ENCODE data around the gene XYLT1. TPM values are rescaled to one million over a fixed set of nuclear protein-coding genes. Genes with fewer than 3 reads are reported as not detected.
"Not testable (repeated sequence)": the region's sequence is repeated elsewhere in the genome, so short reads cannot be mapped to it uniquely, and the experiment has no call there.

The XYLT1 gene
- total RNA-seq, 3 donors from 2014 or later (not counting 1 experiment from before 2014, with no cell fraction given): 40.9 to 55.5 (median 43.8) TPM

DNA sequence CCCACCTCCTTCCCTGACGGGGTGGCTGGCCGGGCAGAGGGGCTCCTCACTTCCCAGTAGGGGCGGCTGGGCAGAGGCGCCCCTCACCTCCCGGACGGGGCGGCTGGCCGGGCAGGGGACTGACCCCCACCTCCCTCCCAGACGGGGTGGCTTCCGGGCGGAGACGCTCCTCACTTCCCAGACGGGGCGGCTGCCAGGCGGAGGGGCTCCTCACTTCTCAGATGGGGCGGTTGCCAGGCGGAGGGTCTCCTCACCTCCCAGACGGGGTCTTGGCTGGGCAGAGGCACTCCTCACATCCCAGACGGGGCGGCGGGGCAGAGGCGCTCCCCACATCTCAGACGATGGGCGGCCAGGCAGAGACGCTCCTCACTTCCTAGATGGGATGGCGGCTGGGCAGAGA, 35.1 kb upstream of the XYLT1 start:
- H3K4me3 Mint-ChIP-seq; H3K36me3 ChIP-seq (ENCODE audit: control insufficient read depth, insufficient read depth, low read length); H3K27me3 ChIP-seq (ENCODE audit: control insufficient read depth, insufficient read depth, low read length); H3K27ac ChIP-seq (ENCODE audit: low read length); H3K36me3 Mint-ChIP-seq; DNase-seq; intact Hi-C loops (cut with micrococcal nuclease); H3K9me3 ChIP-seq (ENCODE audit: control insufficient read depth, insufficient read depth, low read length); H3K9me3 Mint-ChIP-seq; H3K4me1 ChIP-seq (ENCODE audit: control insufficient read depth, insufficient read depth, low read length); H3K4me3 ChIP-seq (ENCODE audit: low read length); ATAC-seq; H3K27ac Mint-ChIP-seq; H3K4me1 Mint-ChIP-seq: not testable (repeated sequence)
- WGBS (ENCODE audit: insufficient coverage): 89% methylated on average over 19 of the region's 26 CpGs
- peaks cover 6 to 13% of the 10 kb centered on the region in 2 donors for H3K27me3 Mint-ChIP-seq (ENCODE audit: low read depth in 2 of 2)

DNA sequence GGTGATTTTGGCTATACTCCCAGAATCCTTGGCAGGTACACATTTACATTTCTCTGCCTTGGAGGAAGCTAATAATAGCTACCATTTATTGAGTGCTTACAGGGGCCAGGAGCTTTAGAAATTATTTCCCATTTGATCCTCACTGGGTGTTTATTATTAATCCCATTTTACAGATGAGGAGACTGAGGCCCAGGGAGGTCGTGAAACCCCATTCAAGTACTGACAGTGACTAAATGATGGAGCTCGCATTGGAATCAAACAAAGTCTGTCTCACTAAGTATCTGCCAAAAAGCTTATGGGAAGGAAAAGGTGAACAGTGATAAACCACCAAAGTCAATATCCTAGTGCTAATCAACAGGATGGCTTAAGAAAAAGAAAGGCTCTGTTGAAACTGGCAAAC, 33.3 kb upstream of the XYLT1 start:
- no peak for DNase-seq
- no peaks in the 10 kb centered on the region for H3K36me3 Mint-ChIP-seq
- no peaks in the 10 kb centered on the region for H3K27me3 ChIP-seq (ENCODE audit: control insufficient read depth, insufficient read depth, low read length)
- no peaks in the 10 kb centered on the region for H3K9me3 ChIP-seq (ENCODE audit: control insufficient read depth, insufficient read depth, low read length)
- WGBS (ENCODE audit: insufficient coverage): 83% methylated on average over 2 of the region's 2 CpGs
- intact Hi-C loops (cut with micrococcal nuclease): no loop called here
- H3K4me1 Mint-ChIP-seq: no peaks in the 10 kb centered on the region
- H3K36me3 ChIP-seq (ENCODE audit: control insufficient read depth, insufficient read depth, low read length): no peaks in the 10 kb centered on the region
- H3K9me3 Mint-ChIP-seq: no peaks in the 10 kb centered on the region
- H3K4me3 ChIP-seq (ENCODE audit: low read length): no peak overlapping the region
- H3K27ac ChIP-seq (ENCODE audit: low read length): no peak overlapping the region
- TF ChIP-seq, protein P1, sequence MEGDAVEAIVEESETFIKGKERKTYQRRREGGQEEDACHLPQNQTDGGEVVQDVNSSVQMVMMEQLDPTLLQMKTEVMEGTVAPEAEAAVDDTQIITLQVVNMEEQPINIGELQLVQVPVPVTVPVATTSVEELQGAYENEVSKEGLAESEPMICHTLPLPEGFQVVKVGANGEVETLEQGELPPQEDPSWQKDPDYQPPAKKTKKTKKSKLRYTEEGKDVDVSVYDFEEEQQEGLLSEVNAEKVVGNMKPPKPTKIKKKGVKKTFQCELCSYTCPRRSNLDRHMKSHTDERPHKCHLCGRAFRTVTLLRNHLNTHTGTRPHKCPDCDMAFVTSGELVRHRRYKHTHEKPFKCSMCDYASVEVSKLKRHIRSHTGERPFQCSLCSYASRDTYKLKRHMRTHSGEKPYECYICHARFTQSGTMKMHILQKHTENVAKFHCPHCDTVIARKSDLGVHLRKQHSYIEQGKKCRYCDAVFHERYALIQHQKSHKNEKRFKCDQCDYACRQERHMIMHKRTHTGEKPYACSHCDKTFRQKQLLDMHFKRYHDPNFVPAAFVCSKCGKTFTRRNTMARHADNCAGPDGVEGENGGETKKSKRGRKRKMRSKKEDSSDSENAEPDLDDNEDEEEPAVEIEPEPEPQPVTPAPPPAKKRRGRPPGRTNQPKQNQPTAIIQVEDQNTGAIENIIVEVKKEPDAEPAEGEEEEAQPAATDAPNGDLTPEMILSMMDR (IDR thresholded peaks at IDR 0.05): no peak
- peaks cover 6 to 14% of the 10 kb centered on the region in 2 donors for H3K27me3 Mint-ChIP-seq (ENCODE audit: low read depth in 2 of 2)
- no peak for ATAC-seq
- H3K27ac Mint-ChIP-seq: no peak overlapping the region
- no peaks in the 10 kb centered on the region for H3K4me1 ChIP-seq (ENCODE audit: control insufficient read depth, insufficient read depth, low read length)
- H3K4me3 Mint-ChIP-seq: no peak overlapping the region

DNA sequence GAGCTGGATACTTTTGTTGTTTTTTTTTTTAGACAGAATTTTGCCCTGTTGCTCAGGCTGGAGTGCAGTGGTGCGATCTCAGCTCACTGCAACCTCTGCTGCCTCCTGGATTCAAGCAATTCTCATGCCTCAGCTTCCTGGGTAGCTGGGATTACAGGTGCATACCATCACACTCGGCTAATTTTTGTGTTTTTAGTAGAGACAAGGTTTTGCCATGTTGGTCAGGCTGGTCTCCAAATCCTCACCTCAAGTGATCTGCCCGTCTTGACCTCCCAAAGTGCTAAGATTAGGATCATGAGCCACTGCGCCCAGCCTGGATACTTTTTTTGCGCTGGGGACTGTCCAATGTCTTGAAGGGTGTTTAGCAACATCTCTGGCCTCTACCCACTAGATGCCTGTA, 32.6 kb upstream of the XYLT1 start:
- intact Hi-C loops (cut with micrococcal nuclease): no loop called here
- Mint-ChIP-seq H3K27me3 (ENCODE audit: low read depth in 2 of 2) (peaks cover 3 to 13% of the 10 kb centered on the region in 2 donors), H3K4me1 (no peaks in the 10 kb centered on the region), H3K27ac (no peak overlapping the region), H3K9me3 (no peaks in the 10 kb centered on the region), H3K4me3 (no peak overlapping the region), H3K36me3 (no peaks in the 10 kb centered on the region)
- TF ChIP-seq, protein P1 (IDR thresholded peaks at IDR 0.05): no peak
- Histone ChIP-seq H3K36me3 (ENCODE audit: control insufficient read depth, insufficient read depth, low read length) (no peaks in the 10 kb centered on the region), H3K4me3 (ENCODE audit: low read length) (no peak overlapping the region), H3K27me3 (ENCODE audit: control insufficient read depth, insufficient read depth, low read length) (no peaks in the 10 kb centered on the region), H3K4me1 (ENCODE audit: control insufficient read depth, insufficient read depth, low read length) (no peaks in the 10 kb centered on the region), H3K9me3 (ENCODE audit: control insufficient read depth, insufficient read depth, low read length) (no peaks in the 10 kb centered on the region), H3K27ac (ENCODE audit: low read length) (no peak overlapping the region)
- 85% methylated on average over 5 of the region's 5 CpGs for WGBS (ENCODE audit: insufficient coverage)
- DNase-seq (no peak), ATAC-seq (no peak)

DNA sequence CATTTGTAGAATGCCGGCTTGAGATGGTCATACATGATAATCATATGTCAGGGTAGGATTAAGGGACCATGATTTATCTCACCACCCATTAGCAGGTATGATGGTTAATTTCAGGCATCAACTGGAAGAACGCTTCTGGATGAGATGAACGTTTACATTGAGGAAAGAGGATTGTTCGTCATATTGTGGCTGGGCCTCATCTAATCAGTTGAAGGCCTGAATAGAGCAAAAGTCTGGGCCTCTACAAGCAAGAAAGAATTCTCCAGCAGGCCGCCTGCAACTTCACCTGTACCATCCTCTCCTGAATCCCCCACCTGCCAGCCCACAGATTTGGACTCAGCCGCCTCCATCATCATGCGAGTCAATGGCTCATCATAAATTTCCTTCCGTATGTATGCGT, 30.6 kb upstream of the XYLT1 start:
- H3K36me3 Mint-ChIP-seq: no peaks in the 10 kb centered on the region
- no peak overlapping the region for H3K4me3 ChIP-seq (ENCODE audit: low read length)
- no peak overlapping the region for H3K4me3 Mint-ChIP-seq
- H3K9me3 Mint-ChIP-seq: no peaks in the 10 kb centered on the region
- ATAC-seq (no peak), DNase-seq (no peak)
- H3K27ac Mint-ChIP-seq: no peak overlapping the region
- intact Hi-C loops (cut with micrococcal nuclease): no loop called here
- WGBS (ENCODE audit: insufficient coverage): 81% methylated on average over 9 of the region's 9 CpGs
- no peaks in the 10 kb centered on the region for H3K4me1 ChIP-seq (ENCODE audit: control insufficient read depth, insufficient read depth, low read length)
- H3K36me3 ChIP-seq (ENCODE audit: control insufficient read depth, insufficient read depth, low read length): no peaks in the 10 kb centered on the region
- peaks cover 0 to 12% of the 10 kb centered on the region in 2 donors for H3K27me3 Mint-ChIP-seq (ENCODE audit: low read depth in 2 of 2)
- H3K9me3 ChIP-seq (ENCODE audit: control insufficient read depth, insufficient read depth, low read length): no peaks in the 10 kb centered on the region
- H3K27me3 ChIP-seq (ENCODE audit: control insufficient read depth, insufficient read depth, low read length): no peaks in the 10 kb centered on the region
- H3K27ac ChIP-seq (ENCODE audit: low read length): no peak overlapping the region
- H3K4me1 Mint-ChIP-seq: no peaks in the 10 kb centered on the region
- TF ChIP-seq, protein P1 (IDR thresholded peaks at IDR 0.05): no peak

All from natural killer cell (primary cell).